Measurements from ENCODE around the gene HOXD12. TPM values are rescaled to one million over a fixed set of nuclear protein-coding genes. Genes with fewer than 3 reads are reported as not detected.

HOXD12 gene
- total RNA-seq, 4 donors from 2014 or later, result 0.27 TPM; not detected in 3

DNA sequence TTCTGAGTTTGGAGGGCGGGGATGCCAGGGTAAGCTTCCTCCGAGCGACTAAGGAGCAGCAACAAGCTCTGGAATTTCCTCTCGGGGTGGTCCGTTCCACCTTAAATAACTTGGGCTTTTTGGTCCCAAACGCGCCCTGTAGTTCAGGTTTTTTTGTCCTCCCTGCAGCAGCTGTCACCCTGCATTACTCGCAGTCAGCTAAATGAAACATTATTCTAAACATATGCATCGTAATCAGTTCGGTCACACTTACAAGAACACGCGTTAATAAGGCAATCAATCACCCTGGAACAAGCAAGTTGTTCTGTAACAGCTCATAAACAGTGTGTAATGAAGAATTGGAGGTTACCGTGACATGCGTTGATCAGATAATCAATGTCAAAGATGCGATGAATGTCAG is 24.1 kb upstream of the HOXD12 start:
- 11 to 15% methylated on average over 15 of the region's 15 CpGs for WGBS, 2 donors
- no peak for TF ChIP-seq CTCF (IDR thresholded peaks at IDR 0.05)
- TF ChIP-seq POLR2A (IDR thresholded peaks at IDR 0.05), result no peak
- H3K4me3 ChIP-seq (ENCODE audit: low read depth, poor library complexity, severe bottlenecking), result no peak overlapping the region
- no peak for DNase-seq (ENCODE audit: low spot score in 2 of 2)
- intact Hi-C loops (cut with DNase I; ENCODE audit: low total_unique reads), result no loop called here

DNA sequence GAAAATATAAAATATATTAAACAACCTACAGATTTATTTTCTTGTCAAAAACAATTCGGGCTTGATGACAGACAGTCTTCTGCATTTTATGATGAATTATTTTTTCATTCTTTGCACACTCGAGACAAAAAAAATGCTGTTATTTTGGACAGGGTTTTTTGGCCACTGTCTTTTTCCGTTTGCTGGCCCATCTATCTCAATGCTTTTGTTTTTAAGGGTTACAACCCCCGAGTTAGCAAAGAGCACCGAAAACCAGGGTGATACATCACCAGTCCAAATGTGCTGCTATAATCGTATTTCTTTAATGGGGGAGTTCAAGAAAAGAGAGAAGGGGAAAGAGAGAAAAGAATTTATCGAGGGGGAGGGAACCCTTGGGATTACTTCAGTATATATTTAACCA is 23.5 kb upstream of the HOXD12 start:
- WGBS, 2 donors, result 14 to 21% methylated on average over 7 of the region's 7 CpGs
- no peak overlapping the region for H3K4me3 ChIP-seq (ENCODE audit: low read depth, poor library complexity, severe bottlenecking)
- no peak for TF ChIP-seq CTCF (IDR thresholded peaks at IDR 0.05)
- TF ChIP-seq POLR2A (IDR thresholded peaks at IDR 0.05), result no peak
- no peak for DNase-seq (ENCODE audit: low spot score in 2 of 2)
- intact Hi-C loops (cut with DNase I; ENCODE audit: low total_unique reads), result no loop called here

DNA sequence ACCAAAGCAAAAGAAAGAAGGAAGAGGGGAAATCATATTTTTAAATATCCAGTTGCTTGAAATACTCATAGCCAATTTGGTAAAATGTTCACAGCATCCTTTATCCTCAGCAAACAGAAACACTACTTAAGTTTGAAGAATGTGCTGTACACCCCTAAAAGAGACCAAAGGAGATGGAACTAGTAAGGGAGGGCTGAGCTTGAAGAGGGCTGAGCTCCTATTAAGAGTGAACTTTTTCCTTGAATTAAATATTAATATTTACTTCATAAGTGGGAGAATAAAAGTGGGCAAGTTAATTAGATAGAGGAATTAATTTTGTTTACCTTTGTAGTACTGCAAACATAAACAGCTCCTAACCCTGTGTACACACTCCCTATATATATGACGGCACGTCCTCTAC is 22.8 kb upstream of the HOXD12 start:
- no peak for TF ChIP-seq POLR2A (IDR thresholded peaks at IDR 0.05)
- TF ChIP-seq CTCF (IDR thresholded peaks at IDR 0.05), result no peak
- no peak overlapping the region for H3K4me3 ChIP-seq (ENCODE audit: low read depth, poor library complexity, severe bottlenecking)
- DNase-seq (ENCODE audit: low spot score in 2 of 2), result no peak
- intact Hi-C loops (cut with DNase I; ENCODE audit: low total_unique reads), result no loop called here
- 26 to 27% methylated on average over 2 of the region's 2 CpGs for WGBS, 2 donors

DNA sequence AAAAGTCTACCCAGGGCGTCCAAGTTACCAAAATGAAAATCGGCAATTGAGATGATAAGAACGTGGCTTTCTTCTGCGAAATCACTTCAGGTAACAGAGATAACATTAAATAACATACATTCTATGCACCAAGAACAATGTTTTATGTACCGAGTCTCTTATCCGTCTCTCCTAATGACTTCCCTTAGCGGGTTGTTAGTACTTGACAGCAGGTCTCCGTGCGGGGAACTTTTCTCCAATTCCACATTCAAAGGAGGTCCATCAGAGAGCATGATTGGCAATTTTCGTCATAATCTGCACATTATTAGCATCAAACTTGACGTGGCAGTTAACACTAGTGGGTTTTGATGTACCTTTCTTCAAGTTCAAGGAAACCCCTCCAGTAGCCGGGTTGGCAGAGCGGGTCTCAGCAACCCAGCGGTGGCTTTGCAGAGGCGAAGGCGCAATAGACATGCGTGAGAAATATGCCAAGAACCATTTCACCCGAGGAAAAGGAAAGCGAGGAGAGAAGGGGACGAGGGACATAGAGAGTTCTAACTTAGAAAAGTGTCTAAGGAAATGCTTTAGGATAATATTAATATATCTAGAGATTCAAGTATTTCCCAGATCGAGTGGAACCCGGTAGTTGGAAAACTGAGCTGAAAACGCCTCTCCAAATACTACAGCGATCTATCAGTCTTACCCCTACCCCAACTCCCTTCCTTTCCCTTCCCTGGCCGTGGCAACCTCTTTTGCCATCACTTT is 20.9 kb upstream of the HOXD12 start:
- intact Hi-C loops (cut with DNase I; ENCODE audit: low total_unique reads), result no loop called here
- TF ChIP-seq CTCF (IDR thresholded peaks at IDR 0.05), result no peak
- TF ChIP-seq POLR2A (IDR thresholded peaks at IDR 0.05), result no peak
- WGBS, 2 donors, result 9 to 13% methylated on average over 25 of the region's 25 CpGs
- H3K4me3 ChIP-seq (ENCODE audit: low read depth, poor library complexity, severe bottlenecking), result no peak overlapping the region
- DNase-seq (ENCODE audit: low spot score in 2 of 2), result no peak

DNA sequence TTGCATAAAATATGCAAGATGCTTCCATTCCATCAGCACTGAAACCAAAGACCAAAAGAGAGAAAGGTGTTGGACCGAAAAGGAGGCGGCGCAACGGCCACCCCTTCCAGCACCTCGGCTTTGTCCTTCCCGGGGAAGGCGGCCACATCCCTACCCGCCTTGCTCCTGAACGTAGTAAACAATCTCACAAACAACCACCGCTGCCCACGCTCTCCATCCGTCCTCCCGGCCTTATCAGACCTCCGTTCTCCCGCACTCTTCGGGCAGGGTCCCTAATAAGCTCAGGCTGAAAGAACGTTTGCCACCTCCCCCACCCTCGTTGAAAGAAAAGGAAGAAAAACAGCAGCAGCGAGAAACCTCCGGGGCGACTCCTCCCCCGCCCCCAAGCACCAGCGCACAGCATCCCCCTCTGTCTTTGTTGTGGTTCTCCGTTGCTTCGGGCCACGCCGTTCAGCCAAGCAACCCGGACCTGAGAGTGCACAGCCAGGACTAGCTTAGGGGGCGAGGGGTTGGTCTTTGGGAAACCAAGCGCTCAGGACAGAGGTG is 20.2 kb upstream of the HOXD12 start:
- TF ChIP-seq POLR2A (IDR thresholded peaks at IDR 0.05) (no peak), CTCF (IDR thresholded peaks at IDR 0.05) (no peak)
- WGBS, 2 donors, result 5 to 8% methylated on average over 30 of the region's 30 CpGs
- H3K4me3 ChIP-seq (ENCODE audit: low read depth, poor library complexity, severe bottlenecking), result no peak overlapping the region
- DNase-seq (ENCODE audit: low spot score in 2 of 2), result no peak
- intact Hi-C loops (cut with DNase I; ENCODE audit: low total_unique reads), result no loop called here

All from lower leg skin (tissue), 4 donors.